Fibroblast of mammary gland (primary cell): ENCODE data around the gene CFAP52.
"Not testable (repeated sequence)": the region's sequence is repeated elsewhere in the genome, so short reads cannot be mapped to it uniquely, and the experiment has no call there.

Source experiments
- DNase-seq: peaks from one replicate; pipeline ENCODE4 v3.0.0-alpha.2; 2010; ENCODE audit warnings: low read depth
- H3K4me3 ChIP-seq: 2 replicates; pipeline ENCODE4 v1.5.1; 2011; ENCODE audit warnings: low read depth, mild to moderate bottlenecking, low read length, moderate library complexity; ENCODE audit not compliant: control insufficient read depth
- CTCF ChIP-seq: conservative IDR thresholded peaks from 2 replicates; pipeline ENCODE4 v1.5.1; 2011; ENCODE audit warnings: low read depth, low read length, inconsistent platforms; ENCODE audit not compliant: control insufficient read depth, insufficient read depth

CFAP52 gene

GRCh38 chr17:9594065-9594464, 17.6 kb downstream of the CFAP52 start:
- TF ChIP-seq CTCF = no peak
- no peak for DNase-seq
- no peak overlapping the region for H3K4me3 ChIP-seq

- H3K4me3 ChIP-seq, DNase-seq: not testable (repeated sequence)
These were observed 21.2 kb downstream of the CFAP52 start for GRCh38 chr17:9597638-9598037.

GRCh38 chr17:9598661-9599060, 22.2 kb downstream of the CFAP52 start:
- TF ChIP-seq CTCF = no peak
- DNase-seq = no peak
- no peak overlapping the region for H3K4me3 ChIP-seq

GRCh38 chr17:9604583-9604982, 28.1 kb downstream of the CFAP52 start:
- DNase-seq, H3K4me3 ChIP-seq: not testable (repeated sequence)

GRCh38 chr17:9606453-9606852, 30.0 kb downstream of the CFAP52 start:
- no peak for TF ChIP-seq CTCF
- DNase-seq = no peak
- H3K4me3 ChIP-seq = no peak overlapping the region

- H3K4me3 ChIP-seq = not testable (repeated sequence)
These were observed 30.6 kb downstream of the CFAP52 start for GRCh38 chr17:9607058-9607457.

GRCh38 chr17:9611557-9611956, 35.1 kb downstream of the CFAP52 start:
- H3K4me3 ChIP-seq = no peak overlapping the region
- no peak for TF ChIP-seq CTCF
- no peak for DNase-seq

More at GRCh38 chr17:9607058-9607457, 30.6 kb downstream of the CFAP52 start:
- not testable (repeated sequence) for DNase-seq

GRCh38 chr17:9612006-9612405, 35.6 kb downstream of the CFAP52 start:
- TF ChIP-seq CTCF = no peak
- H3K4me3 ChIP-seq = no peak overlapping the region
- no peak for DNase-seq
